Heart left ventricle (tissue), 16 donors: ENCODE results near the gene DNAJC17. TPM values are rescaled to one million over a fixed set of nuclear protein-coding genes. Genes with fewer than 3 reads are reported as not detected.

Experiments used
- ATAC-seq, 4 donors: fragments of 200-7000 bp; cut with Tn5 transposase; one replicate each; pipeline ENCODE4 v1.9.1; 2020 to 2022; ENCODE audit warnings: moderate library complexity in 4 of 4, mild to moderate bottlenecking in 3 of 4, moderate number of reproducible peaks in 1 of 4
- DNase-seq, 5 donors: peaks; one replicate each; pipeline ENCODE4 v3.0.0-alpha.2; 2020
- H3K27ac ChIP-seq, 12 donors: fragments of 200-600 bp; sonication (generic) in 4 of 12; one replicate each; pipeline versions ENCODE4 v1.5.0 to v1.8.0; 2016 to 2022; ENCODE audit warnings: mild to moderate bottlenecking in 2 of 12
- H3K27me3 ChIP-seq, 9 donors: fragments of 200-600 bp; sonication (generic) in 2 of 9; one replicate each; pipeline versions ENCODE4 v1.5.1 to v1.8.0; 2016 to 2022; ENCODE audit warnings: mild to moderate bottlenecking in 3 of 9
- H3K36me3 ChIP-seq, 9 donors: fragments of 200-600 bp; sonication (generic) in 2 of 9; one replicate each; pipeline versions ENCODE4 v1.5.0 to v1.8.0; 2018 to 2022; ENCODE audit warnings: mild to moderate bottlenecking in 2 of 9
- H3K4me1 ChIP-seq, 12 donors: fragments of 200-600 bp; sonication (generic) in 4 of 12; one replicate each; pipeline versions ENCODE4 v1.5.0 to v1.8.0; 2016 to 2022; ENCODE audit warnings: mild to moderate bottlenecking in 3 of 12
- H3K4me3 ChIP-seq, 12 donors: fragments of 200-600 bp; sonication (generic) in 4 of 12; one replicate each; pipeline versions ENCODE4 v1.5.0 to v1.8.0; 2017 to 2022; ENCODE audit warnings: mild to moderate bottlenecking in 9 of 12, moderate library complexity in 4 of 12
- H3K9me3 ChIP-seq, 12 donors: fragments of 200-600 bp; sonication (generic) in 4 of 12; one replicate each; pipeline versions ENCODE4 v1.5.0 to v1.8.0; 2016 to 2022; ENCODE audit warnings: mild to moderate bottlenecking in 1 of 12
- POLR2A ChIP-seq, 2 donors: fragments of 450-650 bp; IDR thresholded peaks; one replicate each; pipeline ENCODE4 v1.6.1; 2017; ENCODE audit warnings: antibody characterized with exemption in 2 of 2, mild to moderate bottlenecking in 2 of 2, moderate library complexity in 2 of 2
- WGBS, 4 donors: extraction: QIAGEN DNeasy Blood & Tissue Kit in 2 of 4; methylation state at CpG; one replicate each; pipeline versions ENCODE4 v1.1.5 to v1.1.7; 2013 to 2018; 5-methylcytosine and 5-hydroxymethylcytosine counted together
- intact Hi-C, 10 donors: fragments of 100-400 bp; cut with DNase I; formaldehyde crosslinking; loops; one replicate each; pipeline versions ENCODE4 v1.11.1 to v1.14.2; 2022
- polyA plus RNA-seq, 2 donors: library from polyadenylated mRNA; stranded (reverse); fragments of 200-250 nt; gene quantifications; one replicate each; pipeline ENCODE4 v1.2.3, GENCODE V29; 2013
- total RNA-seq, 9 donors: library from RNA; depleted of rRNA in 2 of 9; stranded (reverse); fragments of >200 nt in 2 of 9; fragmentation: NEBNext Ultra II Directional in 3 of 9; extraction: Animal tissue kit (Norgen Biotek cat#: 25700) in 3 of 9; gene quantifications; one replicate each; pipeline versions ENCODE4 v1.1.0 to v1.2.4, GENCODE V29; 2016 to 2023
- TF ChIP-seq, protein P1 (sequence below), 12 donors: fragments of 200-600 bp; sonication (generic) in 4 of 12; IDR thresholded peaks; one replicate each; pipeline versions ENCODE4 v1.5.0 to v1.8.0; 2018 to 2022; ENCODE audit warnings: antibody characterized with exemption in 12 of 12, mild to moderate bottlenecking in 5 of 12
- donor health status: ischemic (EF 13 %, LVEDD 7.1; RV severe dilation, severe dysfunction).
- donor health status: healthy with polysubstance abuse.
- donor health status: DM: no; HTN: yes; CAD: no.
- donor health status: DM: no; HTN: no; CAD: no.
- donor health status: ischemic (EF 25% LVEDD 6.9; RV normal size, moderate dysfunction).
- donor health status: ischemic (EF 25% LVEDD 5.7; RV mildly dilated, moderate dysfunction).
- donor health status: healthy.
- donor health status: DM: yes; HTN: yes; CAD: no.
- donor health status: ischemic (EF 35%, LVEDD 5.7; RV mildly dilated, moderate dysfunction).
- donor health status: nonischemic (EF 11% LVEDD 7.7; RV severe dilation, severe dysfunction).
- donor health status: DM: yes; HTN: yes; CAD: no.
- donor health status: PGD.
- donor health status: ischemic (EF 29% LVEDD 5.4; RV normal size, mild dysfunction).
- donor health status: nonischemic (EF 23%, LVEDD 6.1; RV moderate dilation, normal function).

DNAJC17 gene
- total and polyA plus RNA-seq, 11 donors = 7.6 to 29.9 (median 15.7) TPM

GRCh38 chr15:40792394-40792793 is 14.9 kb downstream of the DNAJC17 start:
- H3K9me3 ChIP-seq = no peaks in the 10 kb centered on the region
- H3K27me3 ChIP-seq = no peaks in the 10 kb centered on the region
- intact Hi-C loops = no loop called here
- TF ChIP-seq, protein P1, sequence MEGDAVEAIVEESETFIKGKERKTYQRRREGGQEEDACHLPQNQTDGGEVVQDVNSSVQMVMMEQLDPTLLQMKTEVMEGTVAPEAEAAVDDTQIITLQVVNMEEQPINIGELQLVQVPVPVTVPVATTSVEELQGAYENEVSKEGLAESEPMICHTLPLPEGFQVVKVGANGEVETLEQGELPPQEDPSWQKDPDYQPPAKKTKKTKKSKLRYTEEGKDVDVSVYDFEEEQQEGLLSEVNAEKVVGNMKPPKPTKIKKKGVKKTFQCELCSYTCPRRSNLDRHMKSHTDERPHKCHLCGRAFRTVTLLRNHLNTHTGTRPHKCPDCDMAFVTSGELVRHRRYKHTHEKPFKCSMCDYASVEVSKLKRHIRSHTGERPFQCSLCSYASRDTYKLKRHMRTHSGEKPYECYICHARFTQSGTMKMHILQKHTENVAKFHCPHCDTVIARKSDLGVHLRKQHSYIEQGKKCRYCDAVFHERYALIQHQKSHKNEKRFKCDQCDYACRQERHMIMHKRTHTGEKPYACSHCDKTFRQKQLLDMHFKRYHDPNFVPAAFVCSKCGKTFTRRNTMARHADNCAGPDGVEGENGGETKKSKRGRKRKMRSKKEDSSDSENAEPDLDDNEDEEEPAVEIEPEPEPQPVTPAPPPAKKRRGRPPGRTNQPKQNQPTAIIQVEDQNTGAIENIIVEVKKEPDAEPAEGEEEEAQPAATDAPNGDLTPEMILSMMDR (IDR thresholded peaks at IDR 0.05) = no peak
- no peak for TF ChIP-seq POLR2A (IDR thresholded peaks at IDR 0.05)
- ATAC-seq (no peak), DNase-seq (no peak)
- H3K4me3 ChIP-seq = no peak overlapping the region
- WGBS, 4 donors = 83 to 100% (median 97%) methylated on average over 3 of the region's 3 CpGs
- H3K27ac ChIP-seq = no peak overlapping the region
- H3K36me3 ChIP-seq = peaks cover 0 to 25% (median 15%) of the 10 kb centered on the region in 9 donors
- H3K4me1 ChIP-seq = peaks cover 0 to 57% (median 12%) of the 10 kb centered on the region in 12 donors

GRCh38 chr15:40790718-40791117 is 16.6 kb downstream of the DNAJC17 start:
- no peak for ATAC-seq
- H3K4me1 ChIP-seq = peaks cover 0 to 51% (median 13%) of the 10 kb centered on the region in 12 donors

GRCh38 chr15:40789999-40790398 is 17.3 kb downstream of the DNAJC17 start:
- Histone ChIP-seq H3K27ac (no peak overlapping the region), H3K36me3 (peaks cover 0 to 25% (median 15%) of the 10 kb centered on the region in 9 donors), H3K27me3 (no peaks in the 10 kb centered on the region), H3K4me3 (no peak overlapping the region), H3K9me3 (no peaks in the 10 kb centered on the region), H3K4me1 (peaks cover 0 to 44% (median 14%) of the 10 kb centered on the region in 12 donors)
- 95 to 99% (median 97%) methylated on average over 8 of the region's 8 CpGs for WGBS, 4 donors
- ATAC-seq (no peak), DNase-seq (no peak)
- no peak for TF ChIP-seq POLR2A (IDR thresholded peaks at IDR 0.05)
- TF ChIP-seq, protein P1 (IDR thresholded peaks at IDR 0.05) = no peak
- intact Hi-C loops = no loop called here

More at GRCh38 chr15:40790718-40791117, 16.6 kb downstream of the DNAJC17 start:
- DNase-seq = no peak
- Histone ChIP-seq H3K36me3 (peaks cover 0 to 25% (median 15%) of the 10 kb centered on the region in 9 donors), H3K27me3 (no peaks in the 10 kb centered on the region), H3K4me3 (no peak overlapping the region), H3K9me3 (no peaks in the 10 kb centered on the region), H3K27ac (no peak overlapping the region)
- 88 to 96% (median 90%) methylated on average over 3 of the region's 3 CpGs for WGBS, 4 donors
- intact Hi-C loops = no loop called here
- TF ChIP-seq, protein P1 (IDR thresholded peaks at IDR 0.05) = no peak
- TF ChIP-seq POLR2A (IDR thresholded peaks at IDR 0.05) = no peak

GRCh38 chr15:40789119-40789518 is 18.2 kb downstream of the DNAJC17 start:
- intact Hi-C loops = no loop called here
- Histone ChIP-seq H3K4me3 (no peak overlapping the region), H3K27ac (no peak overlapping the region), H3K36me3 (peaks cover 0 to 25% (median 15%) of the 10 kb centered on the region in 9 donors), H3K9me3 (no peaks in the 10 kb centered on the region), H3K27me3 (no peaks in the 10 kb centered on the region), H3K4me1 (peaks cover 0 to 35% (median 13%) of the 10 kb centered on the region in 12 donors)
- WGBS, 4 donors = 72 to 86% (median 82%) methylated on average over 5 of the region's 5 CpGs
- no peak for TF ChIP-seq POLR2A (IDR thresholded peaks at IDR 0.05)
- TF ChIP-seq, protein P1 (IDR thresholded peaks at IDR 0.05) = no peak
- ATAC-seq (no peak), DNase-seq (no peak)
